Astrocyte of the cerebellum (primary cell): Measurements from ENCODE around the gene FRAS1.
"Not testable (repeated sequence)": the region's sequence is repeated elsewhere in the genome, so short reads cannot be mapped to it uniquely, and the experiment has no call there.

Experiments used
- DNase-seq: peaks from one replicate; pipeline ENCODE4 v3.0.0-alpha.2; 2011; ENCODE audit warnings: low read depth
- H3K4me3 ChIP-seq: 2 replicates; pipeline ENCODE4 v1.5.1; 2011; ENCODE audit warnings: mild to moderate bottlenecking, low read depth, low read length, moderate library complexity
- CTCF ChIP-seq: IDR thresholded peaks from 2 replicates; pipeline ENCODE4 v1.5.1; 2012; ENCODE audit warnings: low read length, low read depth, moderate library complexity, mild to moderate bottlenecking; ENCODE audit errors: missing control alignments
- in situ Hi-C: cut with HindIII; loops from 2 replicates; pipeline ENCODE4 v1.10.0; 2017; ENCODE audit warnings: low sequenced_read_pairs

Gene FRAS1

GRCh38 chr4:78057135-78057599 lies at the start of gene FRAS1:
Gene FRAS1 (plus strand): TSS chr4:78057323. CDS start chr4:78058010, 687 bp downstream.
- in situ Hi-C loops, result no loop called here
- TF ChIP-seq CTCF, result peak; percentile 27
- peak within 1 kb of the TSS; percentile 74 for H3K4me3 ChIP-seq
- no peak for DNase-seq

- H3K4me3 ChIP-seq, DNase-seq, in situ Hi-C loops: not testable (repeated sequence)
Observed at GRCh38 chr4:78011003-78011402, 46.1 kb upstream of the FRAS1 start.

GRCh38 chr4:78014889-78015886 lies 41.9 kb upstream of the FRAS1 start:
- no peak for DNase-seq
- no peak overlapping the region for H3K4me3 ChIP-seq
- TF ChIP-seq CTCF, result no peak
- in situ Hi-C loops, result no loop called here

- in situ Hi-C loops, result no loop called here
- no peak for TF ChIP-seq CTCF
Observed at GRCh38 chr4:78018271-78019049, 38.7 kb upstream of the FRAS1 start.

GRCh38 chr4:78019414-78019813 lies 37.7 kb upstream of the FRAS1 start:
- H3K4me3 ChIP-seq, result no peak overlapping the region
- TF ChIP-seq CTCF, result no peak
- DNase-seq, result no peak
- in situ Hi-C loops, result no loop called here

More at GRCh38 chr4:78018271-78019049, 38.7 kb upstream of the FRAS1 start:
- H3K4me3 ChIP-seq, result no peak overlapping the region
- DNase-seq, result no peak

GRCh38 chr4:78020677-78021076 lies 36.4 kb upstream of the FRAS1 start:
- DNase-seq, result no peak
- TF ChIP-seq CTCF, result no peak
- H3K4me3 ChIP-seq, result no peak overlapping the region
- in situ Hi-C loops, result no loop called here

GRCh38 chr4:78022517-78022916 lies 34.6 kb upstream of the FRAS1 start:
- DNase-seq, result no peak
- TF ChIP-seq CTCF, result no peak
- in situ Hi-C loops, result no loop called here
- H3K4me3 ChIP-seq, result no peak overlapping the region
